ENCODE measurements around the gene TFCP2L1.

TFCP2L1 gene

DNA sequence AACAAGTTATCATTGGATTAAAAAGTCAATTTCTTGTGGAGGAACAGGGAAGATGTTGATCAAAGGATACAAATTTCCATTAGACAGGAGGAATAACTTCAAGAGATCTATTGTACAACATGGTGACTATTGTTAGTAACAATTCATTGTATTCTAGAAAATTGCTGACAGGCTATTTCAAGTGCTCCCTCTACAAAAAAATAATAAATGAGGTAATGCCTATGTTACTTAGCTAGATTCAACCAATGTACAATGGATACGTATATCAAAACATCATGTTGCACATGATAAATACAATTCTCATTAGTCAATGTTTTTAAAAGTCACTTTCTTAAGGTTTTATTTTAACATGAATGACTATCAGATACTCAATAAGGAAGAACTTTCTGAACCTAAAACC is 33.5 kb downstream of the TFCP2L1 start:
- Histone ChIP-seq H2AK5ac (ENCODE audit: low read depth, low read length) (no peak overlapping the region), H3K4me2 (ENCODE audit: insufficient read depth, low read length, poor library complexity, severe bottlenecking) (no peak overlapping the region), H3K4me1 (ENCODE audit: control insufficient read depth in 2 of 2, insufficient read depth in 1 of 2, low read depth in 1 of 2, low read length in 2 of 2) (peaks cover 0 to 2% of the 10 kb centered on the region in 2 donors), H3K9me3 (replicated peaks in 1 of 2; ENCODE audit: control insufficient read depth in 2 of 2, insufficient read depth in 1 of 2, low read depth in 1 of 2, low read length in 2 of 2) (no peaks in the 10 kb centered on the region), H4K91ac (ENCODE audit: low read depth, low read length, poor library complexity) (no peak overlapping the region), H3K4ac (ENCODE audit: low read length) (no peak overlapping the region), H4K8ac (ENCODE audit: low read depth, low read length) (no peak overlapping the region), H2BK120ac (ENCODE audit: low read depth, low read length) (no peak overlapping the region), H3K27me3 (ENCODE audit: control insufficient read depth in 3 of 3, insufficient read depth in 3 of 3, low read depth in 1 of 3, low read length in 3 of 3) (peaks cover 0 to 3% (median 0%) of the 10 kb centered on the region in 3 experiments), H3K9ac (ENCODE audit: low read depth, low read length, poor library complexity) (no peak overlapping the region), H3K18ac (ENCODE audit: low read length) (no peak overlapping the region), H3K36me3 (replicated peaks in 1 of 2; ENCODE audit: control insufficient read depth in 2 of 2, insufficient read depth in 2 of 2, low read length in 2 of 2) (no peaks in the 10 kb centered on the region), H3K14ac (ENCODE audit: low read length) (no peak overlapping the region), H3K4me3 (ENCODE audit: low read length in 2 of 2) (no peak overlapping the region), H2BK5ac (ENCODE audit: low read length) (no peak overlapping the region), H3K79me1 (ENCODE audit: low read depth, low read length) (no peaks in the 10 kb centered on the region), H3K27ac (replicated peaks; ENCODE audit: low read length) (no peak overlapping the region), H2AFZ (ENCODE audit: low read length) (no peak overlapping the region), H3K23ac (ENCODE audit: low read depth, low read length, poor library complexity) (no peak overlapping the region), H2BK12ac (ENCODE audit: low read length) (no peak overlapping the region), H2BK15ac (ENCODE audit: low read length) (no peak overlapping the region)
- no CpG with 5 or more reads among the region's 1 CpG for WGBS, 2 donors (ENCODE audit: extremely low coverage in 2 of 2, insufficient read length in 2 of 2, insufficient replicate concordance in 1 of 2)
- no peak for DNase-seq (ENCODE audit: low spot score)

DNA sequence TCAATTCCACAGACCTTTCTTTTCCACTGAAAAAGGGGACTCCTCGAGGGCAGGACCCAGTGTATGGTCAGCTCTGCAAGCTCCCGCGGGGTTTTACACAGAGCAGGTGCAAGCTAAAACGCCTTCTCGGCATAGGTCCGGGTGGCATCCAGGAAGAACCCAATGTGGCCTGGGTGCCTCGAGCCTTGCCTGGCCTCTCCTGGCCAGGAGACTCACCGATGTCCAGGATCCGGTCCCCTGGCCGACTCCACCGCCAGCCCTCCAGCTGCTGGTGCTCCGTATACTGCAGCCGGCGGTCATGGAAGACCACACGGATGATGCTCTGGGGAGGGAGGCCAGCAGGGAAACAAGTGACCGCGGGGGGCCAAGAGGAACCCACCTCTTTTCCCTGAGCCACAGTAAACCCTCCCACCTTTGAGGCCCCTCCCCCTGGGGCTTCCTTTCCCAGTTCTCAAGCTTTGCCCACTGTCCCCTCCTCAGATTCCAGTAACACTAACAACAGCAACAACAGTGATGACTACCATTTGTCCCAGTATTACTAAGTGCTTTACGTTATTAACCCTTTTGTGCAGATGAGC is 36.1 kb downstream of the TFCP2L1 start:
- Histone ChIP-seq H3K4me2 (ENCODE audit: insufficient read depth, low read length, poor library complexity, severe bottlenecking) (no peak overlapping the region), H3K9me3 (replicated peaks in 1 of 2; ENCODE audit: control insufficient read depth in 2 of 2, insufficient read depth in 1 of 2, low read depth in 1 of 2, low read length in 2 of 2) (no peaks in the 10 kb centered on the region), H3K27ac (replicated peaks; ENCODE audit: low read length) (no peak overlapping the region), H3K79me1 (ENCODE audit: low read depth, low read length) (no peaks in the 10 kb centered on the region), H2BK15ac (ENCODE audit: low read length) (no peak overlapping the region), H3K4me3 (ENCODE audit: low read length in 2 of 2) (no peak overlapping the region), H3K18ac (ENCODE audit: low read length) (no peak overlapping the region), H3K14ac (ENCODE audit: low read length) (peak overlapping the region; percentile 17), H3K9ac (ENCODE audit: low read depth, low read length, poor library complexity) (no peak overlapping the region), H4K8ac (ENCODE audit: low read depth, low read length) (no peak overlapping the region), H3K4me1 (ENCODE audit: control insufficient read depth in 2 of 2, insufficient read depth in 1 of 2, low read depth in 1 of 2, low read length in 2 of 2) (no peaks in the 10 kb centered on the region), H2BK5ac (ENCODE audit: low read length) (no peak overlapping the region), H3K36me3 (replicated peaks in 1 of 2; ENCODE audit: control insufficient read depth in 2 of 2, insufficient read depth in 2 of 2, low read length in 2 of 2) (no peaks in the 10 kb centered on the region), H2AK5ac (ENCODE audit: low read depth, low read length) (no peak overlapping the region), H4K91ac (ENCODE audit: low read depth, low read length, poor library complexity) (no peak overlapping the region), H2AFZ (ENCODE audit: low read length) (no peak overlapping the region), H2BK120ac (ENCODE audit: low read depth, low read length) (no peak overlapping the region), H3K23ac (ENCODE audit: low read depth, low read length, poor library complexity) (no peak overlapping the region), H2BK12ac (ENCODE audit: low read length) (no peak overlapping the region), H3K4ac (ENCODE audit: low read length) (no peak overlapping the region), H3K27me3 (ENCODE audit: control insufficient read depth in 3 of 3, insufficient read depth in 3 of 3, low read depth in 1 of 3, low read length in 3 of 3) (peaks cover 0 to 11% (median 0%) of the 10 kb centered on the region in 3 experiments)
- DNase-seq (ENCODE audit: low spot score) = no peak
- WGBS, 2 donors (ENCODE audit: extremely low coverage in 2 of 2, insufficient read length in 2 of 2, insufficient replicate concordance in 1 of 2) = no CpG with 5 or more reads among the region's 18 CpGs

DNA sequence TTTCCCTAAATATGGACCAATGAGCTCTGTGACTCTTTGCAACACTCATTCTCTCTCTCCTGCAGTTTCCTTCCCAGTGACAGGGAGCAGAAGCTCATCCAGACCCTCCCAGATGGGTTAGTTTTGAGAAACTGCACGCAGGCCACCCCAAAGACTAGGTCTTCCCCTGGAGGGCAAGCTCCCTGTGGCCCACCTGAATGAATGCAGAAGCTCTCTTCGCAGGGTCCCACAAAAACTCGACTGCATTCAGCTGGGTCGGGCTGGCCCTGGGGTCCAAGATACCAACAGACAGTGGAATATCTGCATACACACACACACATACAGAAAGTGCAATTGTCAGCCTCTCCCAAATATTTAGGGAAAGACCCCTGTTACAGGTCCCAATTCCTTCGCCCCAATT is 37.0 kb downstream of the TFCP2L1 start:
- Histone ChIP-seq H3K36me3 (replicated peaks in 1 of 2; ENCODE audit: control insufficient read depth in 2 of 2, insufficient read depth in 2 of 2, low read length in 2 of 2) (no peaks in the 10 kb centered on the region), H4K91ac (ENCODE audit: low read depth, low read length, poor library complexity) (no peak overlapping the region), H3K9me3 (replicated peaks in 1 of 2; ENCODE audit: control insufficient read depth in 2 of 2, insufficient read depth in 1 of 2, low read depth in 1 of 2, low read length in 2 of 2) (no peaks in the 10 kb centered on the region), H2AK5ac (ENCODE audit: low read depth, low read length) (no peak overlapping the region), H3K9ac (ENCODE audit: low read depth, low read length, poor library complexity) (no peak overlapping the region), H2BK12ac (ENCODE audit: low read length) (no peak overlapping the region), H2BK15ac (ENCODE audit: low read length) (no peak overlapping the region), H3K4ac (ENCODE audit: low read length) (no peak overlapping the region), H3K27ac (replicated peaks; ENCODE audit: low read length) (no peak overlapping the region), H3K4me3 (ENCODE audit: low read length in 2 of 2) (no peak overlapping the region), H4K8ac (ENCODE audit: low read depth, low read length) (no peak overlapping the region), H3K4me1 (ENCODE audit: control insufficient read depth in 2 of 2, insufficient read depth in 1 of 2, low read depth in 1 of 2, low read length in 2 of 2) (no peaks in the 10 kb centered on the region), H3K14ac (ENCODE audit: low read length) (no peak overlapping the region), H3K4me2 (ENCODE audit: insufficient read depth, low read length, poor library complexity, severe bottlenecking) (no peak overlapping the region), H2BK5ac (ENCODE audit: low read length) (no peak overlapping the region), H3K18ac (ENCODE audit: low read length) (no peak overlapping the region), H3K23ac (ENCODE audit: low read depth, low read length, poor library complexity) (no peak overlapping the region), H3K27me3 (ENCODE audit: control insufficient read depth in 3 of 3, insufficient read depth in 3 of 3, low read depth in 1 of 3, low read length in 3 of 3) (peaks cover 0 to 15% (median 0%) of the 10 kb centered on the region in 3 experiments), H2BK120ac (ENCODE audit: low read depth, low read length) (no peak overlapping the region), H2AFZ (ENCODE audit: low read length) (no peak overlapping the region), H3K79me1 (ENCODE audit: low read depth, low read length) (no peaks in the 10 kb centered on the region)
- no peak for DNase-seq (ENCODE audit: low spot score)
- no CpG with 5 or more reads among the region's 5 CpGs for WGBS, 2 donors (ENCODE audit: extremely low coverage in 2 of 2, insufficient read length in 2 of 2, insufficient replicate concordance in 1 of 2)

DNA sequence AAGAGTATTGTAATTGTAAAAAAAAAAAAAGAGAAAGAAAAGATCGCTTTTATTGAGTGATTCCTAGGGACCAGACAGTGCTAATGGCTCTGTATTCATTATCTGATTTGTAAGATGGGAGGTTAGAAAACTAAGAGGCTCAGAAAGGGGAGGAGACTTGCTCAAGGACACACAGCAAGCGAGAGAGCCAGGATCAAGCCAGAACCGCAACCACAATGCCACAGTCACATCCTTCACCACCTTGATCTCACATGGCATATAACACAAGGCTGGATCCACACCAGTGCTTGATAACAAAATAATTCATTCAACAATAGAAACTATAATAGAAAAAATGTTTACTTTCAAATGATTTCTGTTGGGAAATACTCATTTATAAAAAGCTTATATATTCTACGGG is 37.5 kb downstream of the TFCP2L1 start:
- H3K9ac ChIP-seq (ENCODE audit: low read depth, low read length, poor library complexity) = no peak overlapping the region
- no peaks in the 10 kb centered on the region for H3K36me3 ChIP-seq (replicated peaks in 1 of 2; ENCODE audit: control insufficient read depth in 2 of 2, insufficient read depth in 2 of 2, low read length in 2 of 2)
- no peaks in the 10 kb centered on the region for H3K9me3 ChIP-seq (replicated peaks in 1 of 2; ENCODE audit: control insufficient read depth in 2 of 2, insufficient read depth in 1 of 2, low read depth in 1 of 2, low read length in 2 of 2)
- H3K4ac ChIP-seq (ENCODE audit: low read length) = no peak overlapping the region
- H2AK5ac ChIP-seq (ENCODE audit: low read depth, low read length) = no peak overlapping the region
- H4K91ac ChIP-seq (ENCODE audit: low read depth, low read length, poor library complexity) = no peak overlapping the region
- H3K27me3 ChIP-seq (ENCODE audit: control insufficient read depth in 3 of 3, insufficient read depth in 3 of 3, low read depth in 1 of 3, low read length in 3 of 3) = peaks cover 0 to 16% (median 0%) of the 10 kb centered on the region in 3 experiments
- H2BK15ac ChIP-seq (ENCODE audit: low read length) = no peak overlapping the region
- H4K8ac ChIP-seq (ENCODE audit: low read depth, low read length) = no peak overlapping the region
- no peak overlapping the region for H2BK120ac ChIP-seq (ENCODE audit: low read depth, low read length)
- H2AFZ ChIP-seq (ENCODE audit: low read length) = no peak overlapping the region
- no peak overlapping the region for H3K27ac ChIP-seq (replicated peaks; ENCODE audit: low read length)
- H3K4me3 ChIP-seq (ENCODE audit: low read length in 2 of 2) = no peak overlapping the region
- no peak overlapping the region for H3K23ac ChIP-seq (ENCODE audit: low read depth, low read length, poor library complexity)
- H3K14ac ChIP-seq (ENCODE audit: low read length) = no peak overlapping the region
- no peak overlapping the region for H2BK12ac ChIP-seq (ENCODE audit: low read length)
- no peaks in the 10 kb centered on the region for H3K79me1 ChIP-seq (ENCODE audit: low read depth, low read length)
- H3K18ac ChIP-seq (ENCODE audit: low read length) = no peak overlapping the region
- H2BK5ac ChIP-seq (ENCODE audit: low read length) = no peak overlapping the region
- no peaks in the 10 kb centered on the region for H3K4me1 ChIP-seq (ENCODE audit: control insufficient read depth in 2 of 2, insufficient read depth in 1 of 2, low read depth in 1 of 2, low read length in 2 of 2)
- no CpG with 5 or more reads among the region's 4 CpGs for WGBS, 2 donors (ENCODE audit: extremely low coverage in 2 of 2, insufficient read length in 2 of 2, insufficient replicate concordance in 1 of 2)
- no peak for DNase-seq (ENCODE audit: low spot score)
- H3K4me2 ChIP-seq (ENCODE audit: insufficient read depth, low read length, poor library complexity, severe bottlenecking) = no peak overlapping the region

Data from neuronal stem cell (in vitro differentiated cells).